ENCODE measurements around the gene GRK5.

DNA sequence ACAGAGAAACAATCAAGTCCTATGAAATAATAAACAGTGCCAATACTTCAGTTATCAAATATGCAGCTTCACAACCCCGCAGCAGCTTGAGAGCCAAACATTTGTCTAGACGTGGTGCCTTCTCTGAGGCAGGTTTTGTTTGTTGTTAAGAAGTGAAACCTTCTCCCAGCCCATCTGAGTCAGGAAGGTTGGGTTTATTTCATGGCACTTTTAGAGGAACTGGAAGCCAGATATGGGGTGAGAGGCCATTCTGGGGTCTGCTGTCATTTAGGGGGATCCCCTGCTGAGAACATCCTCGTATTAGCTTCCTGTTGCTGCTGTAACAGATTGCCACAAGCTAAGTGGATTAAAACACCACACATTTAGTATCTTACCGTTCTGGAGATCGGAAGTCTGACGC, 113.6 kb downstream of the GRK5 start:
- TF ChIP-seq, protein P1, sequence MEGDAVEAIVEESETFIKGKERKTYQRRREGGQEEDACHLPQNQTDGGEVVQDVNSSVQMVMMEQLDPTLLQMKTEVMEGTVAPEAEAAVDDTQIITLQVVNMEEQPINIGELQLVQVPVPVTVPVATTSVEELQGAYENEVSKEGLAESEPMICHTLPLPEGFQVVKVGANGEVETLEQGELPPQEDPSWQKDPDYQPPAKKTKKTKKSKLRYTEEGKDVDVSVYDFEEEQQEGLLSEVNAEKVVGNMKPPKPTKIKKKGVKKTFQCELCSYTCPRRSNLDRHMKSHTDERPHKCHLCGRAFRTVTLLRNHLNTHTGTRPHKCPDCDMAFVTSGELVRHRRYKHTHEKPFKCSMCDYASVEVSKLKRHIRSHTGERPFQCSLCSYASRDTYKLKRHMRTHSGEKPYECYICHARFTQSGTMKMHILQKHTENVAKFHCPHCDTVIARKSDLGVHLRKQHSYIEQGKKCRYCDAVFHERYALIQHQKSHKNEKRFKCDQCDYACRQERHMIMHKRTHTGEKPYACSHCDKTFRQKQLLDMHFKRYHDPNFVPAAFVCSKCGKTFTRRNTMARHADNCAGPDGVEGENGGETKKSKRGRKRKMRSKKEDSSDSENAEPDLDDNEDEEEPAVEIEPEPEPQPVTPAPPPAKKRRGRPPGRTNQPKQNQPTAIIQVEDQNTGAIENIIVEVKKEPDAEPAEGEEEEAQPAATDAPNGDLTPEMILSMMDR (IDR thresholded peaks at IDR 0.05; ENCODE audit: borderline replicate concordance, extremely low read depth, low read length, poor library complexity, severe bottlenecking) = no peak
- no peak for TF ChIP-seq EZH2 (IDR thresholded peaks at IDR 0.05; ENCODE audit: borderline replicate concordance, low read depth, low read length, severe bottlenecking)
